GM21423 (cell line): Measurements from ENCODE around the gene SEPTIN12.
"Not testable (repeated sequence)": the region's sequence is repeated elsewhere in the genome, so short reads cannot be mapped to it uniquely, and the experiment has no call there.

Source experiments
- ATAC-seq: cut with Tn5 transposase; IDR thresholded peaks from one replicate; pipeline ENCODE4 v1.9.1; 2021; ENCODE audit warnings: mild to moderate bottlenecking, moderate library complexity; ENCODE audit not compliant: unreplicated experiment

SEPTIN12 gene

DNA sequence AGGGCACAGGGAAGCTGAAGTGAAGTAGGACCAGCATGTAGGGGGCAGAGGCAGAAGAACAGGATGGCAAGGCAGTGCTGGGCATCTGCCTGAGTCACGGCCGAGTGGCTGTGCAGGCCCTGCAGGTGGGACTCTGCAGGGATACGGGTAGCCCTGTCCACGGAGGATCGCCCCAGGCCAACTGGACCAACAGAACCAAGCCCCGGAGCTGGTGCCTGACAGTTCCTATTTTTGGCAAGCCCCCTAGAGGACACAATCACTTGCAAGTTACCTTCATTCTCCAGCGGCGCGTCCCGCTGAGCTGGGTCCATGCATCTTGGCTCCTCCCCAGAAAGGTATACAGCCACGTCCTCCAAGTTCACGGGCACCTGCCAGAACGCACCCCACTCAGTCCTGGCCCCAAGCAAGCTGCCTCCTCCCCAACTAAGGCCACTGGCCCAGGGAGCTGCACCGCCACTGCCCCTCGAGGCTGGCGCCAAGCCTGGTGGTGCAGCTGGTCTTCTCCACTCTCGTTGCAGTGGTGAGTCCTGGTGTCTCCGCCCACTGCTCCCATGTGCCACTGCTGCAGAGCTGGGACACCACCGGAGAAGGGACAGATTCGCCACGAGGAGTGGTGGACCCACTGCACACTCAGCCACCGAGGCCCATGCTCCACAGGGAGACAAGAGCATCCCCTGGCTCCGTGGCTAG, 27.8 kb downstream of the SEPTIN12 start:
- ATAC-seq, result no peak

DNA sequence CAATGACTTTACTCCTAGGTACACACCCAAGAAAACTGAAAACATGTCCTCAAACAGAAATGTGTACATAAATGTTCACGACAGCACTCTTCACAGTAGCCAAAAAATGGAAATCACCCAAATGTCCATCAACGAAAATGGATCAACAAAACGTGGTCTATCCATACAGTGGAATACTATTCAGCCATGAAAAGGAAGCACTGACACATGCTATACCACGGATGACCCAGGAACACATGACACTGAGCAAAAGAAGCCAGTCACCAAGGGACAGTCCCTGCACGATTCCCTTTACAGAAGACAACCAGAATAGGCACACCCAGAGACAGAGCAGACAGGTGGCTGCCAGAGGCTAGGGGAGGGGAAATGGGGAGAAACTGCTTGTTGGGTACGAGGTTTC, 32.5 kb downstream of the SEPTIN12 start:
- ATAC-seq, result no peak

GRCh38 chr16:4754865-4755264, 33.3 kb downstream of the SEPTIN12 start:
- no peak for ATAC-seq

DNA sequence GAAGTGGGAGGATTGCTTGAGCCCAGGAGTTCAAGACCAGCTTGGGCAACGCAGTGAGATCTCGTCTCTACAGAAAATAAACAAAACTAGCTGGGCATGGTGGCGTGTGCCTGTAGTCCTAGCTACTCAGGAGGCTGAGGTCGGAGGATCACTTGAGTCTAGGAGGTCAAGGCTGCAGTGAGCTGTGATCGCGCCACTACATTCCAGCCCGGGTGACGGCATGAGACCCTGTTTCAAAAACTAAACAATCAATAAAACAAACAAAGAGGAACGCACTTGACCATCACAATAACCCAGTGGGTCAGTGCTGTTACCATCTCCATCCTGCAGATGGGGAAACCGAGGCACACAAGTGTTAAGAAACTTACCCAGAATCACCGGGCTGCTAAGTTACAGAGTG, 34.9 kb downstream of the SEPTIN12 start:
- ATAC-seq, result no peak

GRCh38 chr16:4752351-4753100, 35.6 kb downstream of the SEPTIN12 start:
- no peak for ATAC-seq

DNA sequence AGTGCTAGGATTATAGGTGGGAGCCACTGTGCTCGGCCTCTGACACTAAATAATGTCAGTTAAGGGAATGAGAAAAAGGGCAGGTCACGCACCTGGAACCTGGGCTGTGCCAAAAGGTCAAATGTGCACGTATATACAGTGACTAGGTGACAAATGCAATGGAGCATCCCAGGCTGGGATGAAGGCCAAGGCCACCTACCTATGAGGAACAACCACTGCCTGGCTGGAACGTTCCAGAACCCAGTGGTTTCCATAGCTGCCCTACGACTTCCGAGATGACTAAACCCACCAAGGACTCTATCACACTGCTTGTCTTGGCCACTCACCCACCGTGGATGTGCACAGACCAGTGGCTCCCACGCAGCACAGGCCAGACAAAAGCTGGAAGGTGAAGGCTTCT, 37.2 kb downstream of the SEPTIN12 start:
- no peak for ATAC-seq

- no peak for ATAC-seq
These were observed 38.4 kb downstream of the SEPTIN12 start for GRCh38 chr16:4749700-4750257.

DNA sequence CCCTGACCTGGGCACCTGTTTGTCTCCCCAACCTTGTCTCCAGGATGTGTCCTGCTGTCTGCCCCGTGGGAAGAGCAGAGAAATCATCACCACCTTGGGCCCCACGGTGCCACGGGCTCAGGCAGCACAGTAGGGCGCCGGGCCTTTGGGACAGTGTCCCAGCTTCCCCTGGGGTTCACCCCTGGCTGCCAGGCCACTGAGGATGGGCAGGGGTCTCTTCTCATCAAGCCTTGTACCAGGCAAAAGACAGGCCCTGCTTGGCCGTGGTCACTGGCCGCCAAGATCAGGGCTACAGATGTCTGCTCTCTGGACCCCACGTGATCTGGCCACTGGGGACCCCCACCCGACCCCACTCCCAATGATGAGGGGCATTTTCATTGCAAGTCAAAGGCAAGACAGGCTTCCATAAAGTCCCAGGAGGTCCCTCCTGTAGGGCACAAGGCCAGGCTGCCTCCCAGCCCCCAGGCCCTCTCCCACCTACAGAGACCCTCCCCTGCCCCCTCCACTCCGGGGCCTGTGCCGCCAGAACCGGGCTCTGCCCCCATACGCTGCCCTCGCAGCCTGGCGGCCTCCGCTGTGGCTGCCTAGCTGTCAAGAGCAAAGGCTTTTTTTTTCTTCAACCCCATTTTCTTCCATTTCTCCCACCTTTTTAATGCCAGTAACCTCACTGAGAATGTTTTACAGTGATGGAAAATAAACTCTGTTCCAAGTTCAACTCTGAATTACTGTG, 39.3 kb downstream of the SEPTIN12 start:
- no peak for ATAC-seq

- ATAC-seq, result no peak
These were observed 40.1 kb downstream of the SEPTIN12 start for GRCh38 chr16:4747906-4748681.

DNA sequence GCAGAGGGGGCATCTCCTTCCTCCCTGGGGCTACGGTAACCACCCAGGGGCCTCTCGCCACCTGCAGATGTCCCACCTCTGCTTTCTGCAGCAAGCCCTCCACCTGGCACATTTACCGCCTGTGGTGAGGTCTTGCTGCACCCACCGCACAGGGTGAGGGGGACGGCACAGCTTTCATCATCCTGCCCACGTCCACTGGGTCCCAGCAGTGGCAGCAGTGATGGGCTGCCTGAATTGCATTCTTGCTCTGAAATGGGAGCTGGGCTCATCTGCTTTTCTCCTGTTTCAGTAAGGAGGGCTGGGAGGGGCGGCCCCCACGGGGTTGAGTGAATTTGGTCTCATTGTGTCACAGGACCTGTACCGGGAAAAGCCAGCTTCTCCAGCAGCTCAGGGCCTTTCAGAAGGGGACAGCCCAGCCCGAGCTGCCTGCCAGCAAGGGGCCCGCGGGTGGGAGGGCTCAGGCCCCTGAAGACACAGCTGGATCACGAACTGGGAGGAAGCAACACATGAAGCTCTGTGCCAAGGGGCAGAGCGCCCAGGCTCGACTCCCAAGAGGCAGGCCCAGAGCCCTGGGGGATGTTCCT, 41.1 kb downstream of the SEPTIN12 start:
- ATAC-seq, result no peak

DNA sequence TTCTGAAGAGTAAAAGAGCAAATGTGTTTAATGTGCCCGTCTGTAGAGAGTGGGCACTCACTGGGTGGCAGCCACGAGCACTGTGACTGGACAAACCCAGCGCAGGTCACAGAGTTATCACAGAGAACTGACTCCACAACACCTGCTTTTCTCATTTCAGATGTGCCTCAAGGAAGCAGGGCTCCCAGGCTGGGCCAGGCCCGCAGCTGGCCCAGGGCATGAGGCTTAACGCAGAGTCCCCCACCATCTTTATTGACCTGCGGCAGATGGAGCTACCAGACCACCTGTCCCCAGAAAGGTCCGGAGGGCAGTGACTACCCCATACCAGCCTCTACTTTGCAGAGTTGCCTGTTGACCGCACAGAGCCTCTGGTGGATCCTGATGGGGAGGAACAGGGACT, 41.9 kb downstream of the SEPTIN12 start:
- ATAC-seq, result no peak

- ATAC-seq, result no peak
These were observed 42.9 kb downstream of the SEPTIN12 start for GRCh38 chr16:4745274-4745569.

DNA sequence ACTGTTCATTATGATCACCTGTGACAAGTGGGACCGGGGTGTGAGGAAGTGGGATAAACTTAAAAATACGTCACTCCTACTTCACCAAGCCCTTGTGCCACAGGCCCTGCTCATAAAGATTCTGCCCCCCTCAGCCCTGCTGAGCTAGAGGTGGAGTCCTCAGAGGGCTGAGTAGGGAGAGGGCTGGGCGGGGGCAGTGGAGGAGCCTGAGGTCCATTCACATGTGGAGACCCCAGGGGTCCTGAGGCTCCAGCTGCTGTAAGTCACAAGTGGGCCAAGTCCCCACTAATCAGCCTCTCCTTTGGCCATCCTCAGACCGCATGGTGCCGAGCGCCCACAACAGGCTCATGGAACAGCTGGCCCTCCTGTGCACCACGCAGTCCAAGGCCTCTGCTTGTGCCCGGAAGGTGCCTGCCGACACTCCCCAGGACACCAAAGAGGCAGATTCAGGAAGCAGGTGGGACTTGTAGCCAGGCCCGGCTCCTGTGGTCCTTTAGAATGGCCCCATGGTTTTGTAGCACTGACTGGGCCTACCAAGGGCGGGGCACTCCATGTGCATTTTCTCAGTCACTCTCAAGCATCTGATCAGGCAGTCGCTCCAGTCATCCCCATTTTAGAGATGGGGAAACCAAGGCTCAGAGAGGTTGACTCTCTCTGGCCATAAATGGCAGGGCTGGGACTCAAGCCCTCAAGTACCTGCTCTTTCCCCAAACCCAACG, 43.4 kb downstream of the SEPTIN12 start:
- no peak for ATAC-seq

GRCh38 chr16:4743226-4743878, 44.8 kb downstream of the SEPTIN12 start:
- no peak for ATAC-seq

- not testable (repeated sequence) for ATAC-seq
These were observed 49.8 kb downstream of the SEPTIN12 start for GRCh38 chr16:4738370-4738769.

DNA sequence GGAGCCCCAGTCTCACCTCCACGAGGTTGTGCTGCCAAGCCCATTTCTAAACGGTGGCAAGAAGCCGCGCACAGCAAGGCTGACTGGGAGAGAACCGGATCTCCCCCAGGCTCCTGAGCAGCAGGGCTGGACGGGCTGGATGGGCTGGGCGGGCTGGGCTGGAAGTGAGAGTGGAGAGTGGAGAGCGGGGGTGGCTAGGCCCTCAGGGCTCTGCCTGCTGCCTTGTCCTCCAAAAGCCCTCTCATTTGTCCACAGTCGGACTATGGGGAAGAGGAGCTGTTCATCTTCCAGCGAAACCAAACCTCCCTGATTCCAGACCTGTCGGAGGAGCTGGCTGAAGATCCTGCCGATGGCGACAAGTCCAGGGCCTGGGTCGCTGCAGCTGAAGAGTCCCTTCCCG, 50.6 kb downstream of the SEPTIN12 start:
- no peak for ATAC-seq

- no peak for ATAC-seq
These were observed 51.6 kb downstream of the SEPTIN12 start for GRCh38 chr16:4736546-4736945.

GRCh38 chr16:4734730-4735535, 53.2 kb downstream of the SEPTIN12 start:
- ATAC-seq, result peak; percentile 70
